ENCODE results near the gene CCDC178. TPM values are rescaled to one million over a fixed set of nuclear protein-coding genes. Genes with fewer than 3 reads are reported as not detected.

The CCDC178 gene
- total and polyA plus RNA-seq, 2 donors from 2014 or later = 3.7 to 4.6 TPM

DNA sequence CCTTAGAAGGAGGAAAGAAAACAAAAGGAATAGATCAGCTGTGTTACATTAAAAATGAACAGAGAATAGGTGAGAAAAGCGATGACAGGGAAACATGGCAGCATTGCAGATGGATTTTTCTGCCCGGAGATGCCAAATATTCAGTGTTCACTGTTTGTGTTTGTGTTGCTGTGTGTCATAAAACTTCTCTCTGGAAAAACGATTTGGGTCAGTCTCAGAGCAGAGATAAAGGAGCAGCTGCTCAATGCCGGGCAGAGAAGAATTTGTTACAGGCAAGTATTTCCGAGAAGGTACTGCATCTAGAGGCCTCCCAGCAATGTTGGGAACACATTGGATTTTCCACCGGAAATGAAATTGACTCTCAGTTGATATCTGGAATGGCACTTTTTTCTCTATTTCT is 511.3 kb downstream of the CCDC178 start:
- Histone ChIP-seq H3K9ac (ENCODE audit: low read length in 3 of 3) (no peak overlapping the region), H3K27ac (ENCODE audit: low read depth in 2 of 2, low read length in 2 of 2) (no peak overlapping the region), H3K9me3 (ENCODE audit: control insufficient read depth in 2 of 3, insufficient read depth in 1 of 3, low read length in 3 of 3) (no peaks in the 10 kb centered on the region), H3K4me1 (ENCODE audit: control insufficient read depth in 2 of 3, insufficient read depth in 2 of 3, low read depth in 1 of 3, low read length in 3 of 3) (no peaks in the 10 kb centered on the region), H3K4me3 (ENCODE audit: low read length in 3 of 3) (no peak overlapping the region), H3K27me3 (ENCODE audit: control insufficient read depth, insufficient read depth, low read length) (no peaks in the 10 kb centered on the region), H3K36me3 (ENCODE audit: control insufficient read depth in 2 of 3, insufficient read depth in 3 of 3, low read length in 3 of 3) (no peaks in the 10 kb centered on the region)
- FAIRE-seq (no peak), DNase-seq (no peak)
- intact Hi-C loops (cut with DNase I) = no loop called here
- TF ChIP-seq, protein P1, sequence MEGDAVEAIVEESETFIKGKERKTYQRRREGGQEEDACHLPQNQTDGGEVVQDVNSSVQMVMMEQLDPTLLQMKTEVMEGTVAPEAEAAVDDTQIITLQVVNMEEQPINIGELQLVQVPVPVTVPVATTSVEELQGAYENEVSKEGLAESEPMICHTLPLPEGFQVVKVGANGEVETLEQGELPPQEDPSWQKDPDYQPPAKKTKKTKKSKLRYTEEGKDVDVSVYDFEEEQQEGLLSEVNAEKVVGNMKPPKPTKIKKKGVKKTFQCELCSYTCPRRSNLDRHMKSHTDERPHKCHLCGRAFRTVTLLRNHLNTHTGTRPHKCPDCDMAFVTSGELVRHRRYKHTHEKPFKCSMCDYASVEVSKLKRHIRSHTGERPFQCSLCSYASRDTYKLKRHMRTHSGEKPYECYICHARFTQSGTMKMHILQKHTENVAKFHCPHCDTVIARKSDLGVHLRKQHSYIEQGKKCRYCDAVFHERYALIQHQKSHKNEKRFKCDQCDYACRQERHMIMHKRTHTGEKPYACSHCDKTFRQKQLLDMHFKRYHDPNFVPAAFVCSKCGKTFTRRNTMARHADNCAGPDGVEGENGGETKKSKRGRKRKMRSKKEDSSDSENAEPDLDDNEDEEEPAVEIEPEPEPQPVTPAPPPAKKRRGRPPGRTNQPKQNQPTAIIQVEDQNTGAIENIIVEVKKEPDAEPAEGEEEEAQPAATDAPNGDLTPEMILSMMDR (IDR thresholded peaks at IDR 0.05; ENCODE audit: borderline replicate concordance, extremely low read depth, insufficient read depth) = no peak

DNA sequence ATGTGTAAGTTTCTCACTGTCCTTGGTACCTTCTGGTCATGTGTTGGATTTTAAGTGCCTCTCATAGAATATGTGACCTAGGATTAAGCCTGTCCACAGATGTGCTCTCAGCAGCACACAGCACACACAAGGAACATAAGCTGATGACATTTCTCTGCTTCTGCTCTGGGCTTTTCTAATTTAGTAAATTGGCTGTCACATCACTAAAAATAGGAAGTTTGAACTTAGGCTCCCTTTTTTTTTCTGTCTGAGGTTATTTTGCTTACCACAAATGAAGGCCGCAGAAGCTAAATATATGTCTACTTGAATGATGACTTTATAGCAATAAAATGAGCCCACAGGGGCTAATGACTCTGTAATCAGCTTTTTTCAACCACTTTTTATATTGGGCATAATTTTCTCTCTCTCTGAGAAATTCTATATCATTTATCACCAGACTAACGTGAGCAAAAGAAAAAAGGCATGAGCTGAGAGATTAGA is 517.5 kb downstream of the CCDC178 start:
- DNase-seq = no peak
- H3K4me1 ChIP-seq (ENCODE audit: control insufficient read depth in 2 of 3, insufficient read depth in 2 of 3, low read depth in 1 of 3, low read length in 3 of 3) = no peaks in the 10 kb centered on the region
- H3K27me3 ChIP-seq (ENCODE audit: control insufficient read depth, insufficient read depth, low read length) = no peaks in the 10 kb centered on the region
- H3K27ac ChIP-seq (ENCODE audit: low read depth in 2 of 2, low read length in 2 of 2) = no peak overlapping the region
- H3K36me3 ChIP-seq (ENCODE audit: control insufficient read depth in 2 of 3, insufficient read depth in 3 of 3, low read length in 3 of 3) = no peaks in the 10 kb centered on the region
- no peaks in the 10 kb centered on the region for H3K9me3 ChIP-seq (ENCODE audit: control insufficient read depth in 2 of 3, insufficient read depth in 1 of 3, low read length in 3 of 3)
- no peak overlapping the region for H3K4me3 ChIP-seq (ENCODE audit: low read length in 3 of 3)
- intact Hi-C loops (cut with DNase I) = no loop called here
- TF ChIP-seq, protein P1 (IDR thresholded peaks at IDR 0.05; ENCODE audit: borderline replicate concordance, extremely low read depth, insufficient read depth) = no peak
- no peak overlapping the region for H3K9ac ChIP-seq (ENCODE audit: low read length in 3 of 3)
- FAIRE-seq = no peak

DNA sequence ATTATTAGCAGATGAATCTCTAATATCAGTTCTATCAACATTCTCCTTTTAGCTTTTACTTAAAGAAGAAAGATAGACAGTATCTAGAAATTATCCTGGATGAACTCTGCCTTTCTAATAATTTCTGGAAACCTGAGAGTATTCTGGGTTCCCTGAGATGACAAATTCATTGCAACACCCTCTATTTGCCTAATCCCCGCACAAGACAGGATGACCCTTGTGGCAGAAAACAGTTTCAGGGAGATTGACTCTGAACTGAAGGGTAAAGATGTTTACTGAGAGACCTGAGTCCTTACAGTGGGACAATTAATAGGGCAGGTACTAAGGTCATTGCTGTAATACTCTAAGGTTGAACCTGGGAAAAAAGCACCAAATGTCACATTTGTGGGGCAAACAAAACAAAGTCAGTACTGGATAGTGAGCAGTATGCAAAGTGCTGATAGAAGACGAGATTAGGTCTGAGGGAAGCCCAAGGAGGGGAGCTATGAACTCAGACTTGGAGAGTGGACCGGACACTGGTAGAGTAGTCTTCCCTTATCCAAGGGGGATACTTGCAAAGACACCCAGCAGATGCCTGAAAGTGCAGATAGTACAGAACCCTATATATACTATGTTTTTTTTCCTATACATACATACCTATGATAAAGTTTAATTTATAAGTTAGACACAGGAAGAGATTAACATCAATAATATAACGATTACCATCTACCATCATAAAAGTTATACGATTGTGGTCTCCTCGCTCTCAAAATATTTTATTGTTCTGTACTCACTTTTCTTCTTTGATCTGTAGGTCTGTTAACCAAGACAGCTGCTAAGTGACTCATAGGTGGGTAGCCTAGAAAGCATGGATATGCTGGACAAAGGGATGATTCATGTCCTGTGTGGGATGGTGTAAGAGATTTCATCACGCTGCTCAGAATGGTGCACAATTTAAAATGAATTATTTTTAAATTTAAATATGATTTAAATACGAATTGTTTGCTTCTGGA is 519.4 kb downstream of the CCDC178 start:
- Histone ChIP-seq H3K36me3 (ENCODE audit: control insufficient read depth in 2 of 3, insufficient read depth in 3 of 3, low read length in 3 of 3) (no peaks in the 10 kb centered on the region), H3K27ac (ENCODE audit: low read depth in 2 of 2, low read length in 2 of 2) (no peak overlapping the region), H3K9ac (ENCODE audit: low read length in 3 of 3) (no peak overlapping the region), H3K4me1 (ENCODE audit: control insufficient read depth in 2 of 3, insufficient read depth in 2 of 3, low read depth in 1 of 3, low read length in 3 of 3) (no peaks in the 10 kb centered on the region), H3K27me3 (ENCODE audit: control insufficient read depth, insufficient read depth, low read length) (no peaks in the 10 kb centered on the region), H3K4me3 (ENCODE audit: low read length in 3 of 3) (no peak overlapping the region), H3K9me3 (ENCODE audit: control insufficient read depth in 2 of 3, insufficient read depth in 1 of 3, low read length in 3 of 3) (no peaks in the 10 kb centered on the region)
- DNase-seq (no peak), FAIRE-seq (no peak)
- intact Hi-C loops (cut with DNase I) = no loop called here
- TF ChIP-seq, protein P1 (IDR thresholded peaks at IDR 0.05; ENCODE audit: borderline replicate concordance, extremely low read depth, insufficient read depth) = no peak
